Measurements from ENCODE around the gene ENTREP3.
"Not testable (repeated sequence)": the region's sequence is repeated elsewhere in the genome, so short reads cannot be mapped to it uniquely, and the experiment has no call there.

ENTREP3 gene

GRCh38 chr1:155241841-155242264, 13.4 kb downstream of the ENTREP3 start:
- TF ChIP-seq EZH2 (IDR thresholded peaks at IDR 0.05; ENCODE audit: borderline replicate concordance, low read depth, low read length, severe bottlenecking) (no peak), CTCF (IDR thresholded peaks at IDR 0.05; ENCODE audit: borderline replicate concordance, extremely low read depth, low read length, poor library complexity, severe bottlenecking) (no peak)
- peak overlapping the region; percentile 49 for H3K9ac ChIP-seq (ENCODE audit: low read depth, low read length)
- H3K27me3 ChIP-seq (ENCODE audit: insufficient read depth, low read length, poor library complexity): no peaks in the 10 kb centered on the region
- H3K27ac ChIP-seq (ENCODE audit: low read length): peak overlapping the region; percentile 51
- peaks cover 34% of the 10 kb centered on the region for H3K79me2 ChIP-seq (ENCODE audit: insufficient read depth, low read length)
- no peaks in the 10 kb centered on the region for H4K20me1 ChIP-seq (ENCODE audit: insufficient read depth, low read length)
- no peak for DNase-seq
- H3K9me3 ChIP-seq (ENCODE audit: insufficient read depth, low read length, severe bottlenecking): no peaks in the 10 kb centered on the region
- H3K36me3 ChIP-seq (ENCODE audit: insufficient read depth, low read length): peaks cover 17% of the 10 kb centered on the region
- H2AFZ ChIP-seq (ENCODE audit: low read depth, low read length): no peak overlapping the region
- no peak for ATAC-seq (ENCODE audit: insufficient read depth, low read depth)
- H3K4me2 ChIP-seq (ENCODE audit: insufficient read depth, low read length): peak overlapping the region; percentile 82
- H3K4me3 ChIP-seq (ENCODE audit: low read depth in 1 of 2, low read length in 2 of 2): 0 out of 4 replicates have a peak overlapping the region, but pooled peaks of 1 of the 2 experiments have one; percentile 60
- peaks cover 51% of the 10 kb centered on the region for H3K4me1 ChIP-seq (ENCODE audit: insufficient read depth, low read length)

DNA sequence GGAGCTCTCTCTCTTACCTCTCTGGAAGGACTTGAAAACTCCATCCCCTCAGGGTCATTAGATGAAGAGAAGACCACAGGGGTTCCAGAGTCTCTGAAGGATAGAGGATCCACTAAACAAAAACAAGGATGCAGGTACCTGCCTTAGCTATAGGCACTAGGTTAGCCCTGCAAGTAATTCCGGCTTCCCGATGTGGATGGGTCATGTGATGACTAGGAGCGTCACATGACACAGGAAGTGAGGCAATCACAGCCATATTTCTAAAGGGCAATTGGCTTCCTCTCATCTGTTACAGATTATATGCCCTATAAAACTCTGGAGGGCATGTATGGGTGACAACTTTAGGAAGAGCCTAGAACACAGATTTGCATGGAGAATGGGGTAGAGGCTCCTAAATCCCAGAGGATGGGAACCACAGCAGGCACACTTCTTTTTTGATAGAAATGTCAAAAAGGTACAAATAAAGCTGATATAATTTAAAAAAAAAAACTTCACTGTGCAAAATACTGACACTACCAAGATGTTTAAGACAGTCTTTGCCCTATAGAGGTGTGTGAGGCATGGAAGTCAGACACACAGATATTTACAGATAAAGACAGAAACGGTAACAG, 14.1 kb downstream of the ENTREP3 start:
- Histone ChIP-seq H3K9me3 (ENCODE audit: insufficient read depth, low read length, severe bottlenecking) (no peaks in the 10 kb centered on the region), H3K27ac (ENCODE audit: low read length) (peak overlapping the region; percentile 51), H2AFZ (ENCODE audit: low read depth, low read length) (peak overlapping the region; percentile 68), H4K20me1 (ENCODE audit: insufficient read depth, low read length) (no peaks in the 10 kb centered on the region), H3K36me3 (ENCODE audit: insufficient read depth, low read length) (peaks cover 23% of the 10 kb centered on the region), H3K27me3 (ENCODE audit: insufficient read depth, low read length, poor library complexity) (no peaks in the 10 kb centered on the region), H3K9ac (ENCODE audit: low read depth, low read length) (peak overlapping the region; percentile 49), H3K79me2 (ENCODE audit: insufficient read depth, low read length) (peaks cover 34% of the 10 kb centered on the region), H3K4me1 (ENCODE audit: insufficient read depth, low read length) (peaks cover 51% of the 10 kb centered on the region), H3K4me2 (ENCODE audit: insufficient read depth, low read length) (peak overlapping the region; percentile 82), H3K4me3 (ENCODE audit: low read depth in 1 of 2, low read length in 2 of 2) (peak overlapping the region; percentile 18 to 60; a peak in 3 of 4 replicates)
- DNase-seq (peak; percentile 80), ATAC-seq (ENCODE audit: insufficient read depth, low read depth) (peak; percentile 34)
- TF ChIP-seq EZH2 (IDR thresholded peaks at IDR 0.05; ENCODE audit: borderline replicate concordance, low read depth, low read length, severe bottlenecking) (no peak), CTCF (IDR thresholded peaks at IDR 0.05; ENCODE audit: borderline replicate concordance, extremely low read depth, low read length, poor library complexity, severe bottlenecking) (no peak)

DNA sequence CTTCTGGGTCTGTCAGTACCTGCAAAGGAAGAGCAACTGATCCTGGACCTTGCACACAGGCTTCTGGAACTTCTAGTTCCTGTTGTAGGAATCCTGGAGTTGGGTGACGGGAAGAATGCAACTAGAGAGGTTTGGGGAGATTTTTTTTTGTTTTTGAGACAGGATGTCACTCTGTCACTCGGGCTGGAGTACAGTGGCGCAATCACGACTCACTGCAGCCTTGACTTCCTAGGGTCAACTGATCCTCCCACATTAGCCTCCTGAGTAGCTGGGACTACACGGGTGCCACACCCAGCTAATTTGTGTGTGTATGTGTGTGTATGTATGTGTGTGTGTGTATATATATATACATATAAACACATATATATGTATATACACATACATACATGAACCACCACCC, 18.8 kb downstream of the ENTREP3 start:
- DNase-seq (no peak), ATAC-seq (ENCODE audit: insufficient read depth, low read depth) (no peak)
- Histone ChIP-seq H3K4me1 (ENCODE audit: insufficient read depth, low read length) (peaks cover 18% of the 10 kb centered on the region), H3K9me3 (ENCODE audit: insufficient read depth, low read length, severe bottlenecking) (no peaks in the 10 kb centered on the region), H3K36me3 (ENCODE audit: insufficient read depth, low read length) (peaks cover 33% of the 10 kb centered on the region), H3K4me2 (ENCODE audit: insufficient read depth, low read length) (no peak overlapping the region), H3K79me2 (ENCODE audit: insufficient read depth, low read length) (peaks cover 13% of the 10 kb centered on the region; the same call in 1 of the 2 replicates), H3K27me3 (ENCODE audit: insufficient read depth, low read length, poor library complexity) (no peaks in the 10 kb centered on the region), H3K4me3 (ENCODE audit: low read depth in 1 of 2, low read length in 2 of 2) (no peak overlapping the region), H3K9ac (ENCODE audit: low read depth, low read length) (no peak overlapping the region), H3K27ac (ENCODE audit: low read length) (no peak overlapping the region), H4K20me1 (ENCODE audit: insufficient read depth, low read length) (no peaks in the 10 kb centered on the region), H2AFZ (ENCODE audit: low read depth, low read length) (no peak overlapping the region)
- no peak for TF ChIP-seq EZH2 (IDR thresholded peaks at IDR 0.05; ENCODE audit: borderline replicate concordance, low read depth, low read length, severe bottlenecking)
- TF ChIP-seq CTCF (IDR thresholded peaks at IDR 0.05; ENCODE audit: borderline replicate concordance, extremely low read depth, low read length, poor library complexity, severe bottlenecking): no peak

DNA sequence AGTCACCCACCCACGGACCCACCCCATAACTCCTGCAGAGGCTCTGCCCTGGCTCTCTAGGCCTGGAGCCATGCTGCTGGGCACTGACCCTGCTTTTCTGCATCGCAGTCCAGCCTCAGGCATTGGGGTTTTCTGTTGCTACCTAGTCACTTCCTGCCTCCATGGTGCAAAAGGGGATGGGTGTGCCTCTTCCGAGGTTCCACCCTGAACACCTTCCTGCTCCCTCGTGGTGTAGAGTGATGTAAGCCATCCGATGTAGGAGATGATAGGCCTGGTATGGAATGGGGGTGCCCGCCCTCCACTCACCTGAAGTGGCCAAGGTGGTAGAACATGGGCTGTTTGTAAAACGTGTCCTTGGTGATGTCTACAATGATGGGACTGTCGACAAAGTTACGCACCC, 19.9 kb downstream of the ENTREP3 start:
- not testable (repeated sequence) for H3K9me3 ChIP-seq (ENCODE audit: insufficient read depth, low read length, severe bottlenecking); H3K27me3 ChIP-seq (ENCODE audit: insufficient read depth, low read length, poor library complexity); H3K79me2 ChIP-seq (ENCODE audit: insufficient read depth, low read length); H3K9ac ChIP-seq (ENCODE audit: low read depth, low read length); H2AFZ ChIP-seq (ENCODE audit: low read depth, low read length); H3K27ac ChIP-seq (ENCODE audit: low read length); ATAC-seq (ENCODE audit: insufficient read depth, low read depth); H3K4me3 ChIP-seq (ENCODE audit: low read depth in 1 of 2, low read length in 2 of 2); H4K20me1 ChIP-seq (ENCODE audit: insufficient read depth, low read length); H3K4me2 ChIP-seq (ENCODE audit: insufficient read depth, low read length); H3K4me1 ChIP-seq (ENCODE audit: insufficient read depth, low read length); DNase-seq
- H3K36me3 ChIP-seq (ENCODE audit: insufficient read depth, low read length): peaks cover 33% of the 10 kb centered on the region

GRCh38 chr1:155233502-155233901, 21.8 kb downstream of the ENTREP3 start:
- H3K27me3 ChIP-seq (ENCODE audit: insufficient read depth, low read length, poor library complexity); H3K9ac ChIP-seq (ENCODE audit: low read depth, low read length); H3K4me2 ChIP-seq (ENCODE audit: insufficient read depth, low read length); H3K4me1 ChIP-seq (ENCODE audit: insufficient read depth, low read length); H3K4me3 ChIP-seq (ENCODE audit: low read depth in 1 of 2, low read length in 2 of 2); H2AFZ ChIP-seq (ENCODE audit: low read depth, low read length); H3K9me3 ChIP-seq (ENCODE audit: insufficient read depth, low read length, severe bottlenecking); H4K20me1 ChIP-seq (ENCODE audit: insufficient read depth, low read length); H3K79me2 ChIP-seq (ENCODE audit: insufficient read depth, low read length); H3K27ac ChIP-seq (ENCODE audit: low read length); DNase-seq: not testable (repeated sequence)
- ATAC-seq (ENCODE audit: insufficient read depth, low read depth): 0 out of 3 replicates have a peak, but pooled peaks have one; percentile 18
- peaks cover 28% of the 10 kb centered on the region for H3K36me3 ChIP-seq (ENCODE audit: insufficient read depth, low read length)

Data from DND-41 (cell line).